ENCODE data around the gene SGPP1.

Gene SGPP1

DNA sequence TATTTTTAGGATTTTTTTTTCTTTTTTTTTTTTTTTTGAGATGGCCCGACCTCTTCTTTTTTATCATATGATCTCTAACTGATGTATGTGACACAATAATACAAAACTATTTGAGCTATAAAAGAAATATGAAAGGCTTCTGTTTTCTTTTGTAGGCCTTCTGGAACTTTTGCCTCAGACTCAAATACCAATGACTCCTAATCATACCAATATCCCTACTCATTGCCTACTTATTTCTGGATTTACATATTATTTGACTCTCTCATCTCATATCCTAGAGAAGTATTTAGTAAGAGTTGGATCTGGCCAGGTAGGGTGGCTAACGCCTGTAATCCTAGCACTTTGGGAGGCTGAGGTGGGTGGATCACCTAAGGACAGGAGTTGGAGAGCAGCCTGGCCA, 73.5 kb downstream of the SGPP1 start:
- CTCF ChIA-PET: interaction anchor here (1.7 kb wide), 1 partner anchor 71 kb away, joined by 4 read pairs; no protein-coding TSS in a partner anchor
- no peak overlapping the region for H3K27ac ChIP-seq (ENCODE audit: extremely low read depth, low read depth, low read length)
- no peaks in the 10 kb centered on the region for H3K4me1 ChIP-seq (ENCODE audit: control insufficient read depth, insufficient read depth, low read length)
- H3K36me3 ChIP-seq (ENCODE audit: control insufficient read depth in 2 of 2, insufficient read depth in 1 of 2, low read length in 2 of 2): no peaks in the 10 kb centered on the region; a peak in 1 of 3 replicates
- H3K9me3 ChIP-seq (ENCODE audit: control insufficient read depth, insufficient read depth, low read depth, low read length): no peaks in the 10 kb centered on the region
- H3K4me3 ChIP-seq (ENCODE audit: low read depth, low read length): no peak overlapping the region
- TF ChIP-seq ZNF223 (tag by site-specific recombination; IDR thresholded peaks at IDR 0.05) (no peak), ZNF623 (tag by site-specific recombination; IDR thresholded peaks at IDR 0.05) (no peak), MZF1 (tag by site-specific recombination; IDR thresholded peaks at IDR 0.05; ENCODE audit: borderline replicate concordance) (no peak)
- POLR2A ChIA-PET: no interaction called here

GRCh38 chr14:63652406-63652805, 75.5 kb downstream of the SGPP1 start:
- no peak overlapping the region for H3K4me3 ChIP-seq (ENCODE audit: low read depth, low read length)
- H3K27ac ChIP-seq (ENCODE audit: extremely low read depth, low read depth, low read length): no peak overlapping the region
- ChIA-PET POLR2A (interaction anchor here (2.8 kb wide), 1 partner anchor 10 kb away, joined by 10 read pairs; the partner anchor contains the start of gene WDR89), CTCF (no interaction called here)
- H3K36me3 ChIP-seq (ENCODE audit: control insufficient read depth in 2 of 2, insufficient read depth in 1 of 2, low read length in 2 of 2): no peaks in the 10 kb centered on the region; a peak in 1 of 3 replicates
- no peaks in the 10 kb centered on the region for H3K9me3 ChIP-seq (ENCODE audit: control insufficient read depth, insufficient read depth, low read depth, low read length)
- TF ChIP-seq ZNF423 (tag by site-specific recombination; IDR thresholded peaks at IDR 0.05): no peak
- TF ChIP-seq, protein P1, sequence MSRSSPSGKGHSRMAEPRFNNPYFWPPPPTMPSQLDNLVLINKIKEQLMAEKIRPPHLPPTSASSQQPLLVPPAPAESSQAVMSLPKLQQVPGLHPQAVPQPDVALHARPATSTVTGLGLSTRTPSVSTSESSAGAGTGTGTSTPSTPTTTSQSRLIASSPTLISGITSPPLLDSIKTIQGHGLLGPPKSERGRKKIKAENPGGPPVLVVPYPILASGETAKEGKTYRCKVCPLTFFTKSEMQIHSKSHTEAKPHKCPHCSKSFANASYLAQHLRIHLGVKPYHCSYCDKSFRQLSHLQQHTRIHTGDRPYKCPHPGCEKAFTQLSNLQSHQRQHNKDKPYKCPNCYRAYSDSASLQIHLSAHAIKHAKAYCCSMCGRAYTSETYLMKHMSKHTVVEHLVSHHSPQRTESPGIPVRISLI (tag by site-specific recombination; IDR thresholded peaks at IDR 0.05): no peak
- no peak for TF ChIP-seq ZNF311 (tag by site-specific recombination; IDR thresholded peaks at IDR 0.05; ENCODE audit: borderline replicate concordance)
- TF ChIP-seq ZNF157 (tag by site-specific recombination; IDR thresholded peaks at IDR 0.05): no peak
- no peak for TF ChIP-seq ZBTB7A (tag by site-specific recombination; IDR thresholded peaks at IDR 0.05; ENCODE audit: low read depth)
- no peak for TF ChIP-seq ZNF146 (tag by site-specific recombination; IDR thresholded peaks at IDR 0.05)
- TF ChIP-seq AEBP2 (tag by site-specific recombination; IDR thresholded peaks at IDR 0.05; ENCODE audit: borderline replicate concordance): no peak
- no peak for TF ChIP-seq ZNF19 (tag by site-specific recombination; IDR thresholded peaks at IDR 0.05; ENCODE audit: low read depth)
- TF ChIP-seq MYNN (tag by site-specific recombination; IDR thresholded peaks at IDR 0.05; ENCODE audit: borderline replicate concordance): no peak
- TF ChIP-seq ZNF843 (tag by site-specific recombination; IDR thresholded peaks at IDR 0.05): no peak
- TF ChIP-seq, protein P2, sequence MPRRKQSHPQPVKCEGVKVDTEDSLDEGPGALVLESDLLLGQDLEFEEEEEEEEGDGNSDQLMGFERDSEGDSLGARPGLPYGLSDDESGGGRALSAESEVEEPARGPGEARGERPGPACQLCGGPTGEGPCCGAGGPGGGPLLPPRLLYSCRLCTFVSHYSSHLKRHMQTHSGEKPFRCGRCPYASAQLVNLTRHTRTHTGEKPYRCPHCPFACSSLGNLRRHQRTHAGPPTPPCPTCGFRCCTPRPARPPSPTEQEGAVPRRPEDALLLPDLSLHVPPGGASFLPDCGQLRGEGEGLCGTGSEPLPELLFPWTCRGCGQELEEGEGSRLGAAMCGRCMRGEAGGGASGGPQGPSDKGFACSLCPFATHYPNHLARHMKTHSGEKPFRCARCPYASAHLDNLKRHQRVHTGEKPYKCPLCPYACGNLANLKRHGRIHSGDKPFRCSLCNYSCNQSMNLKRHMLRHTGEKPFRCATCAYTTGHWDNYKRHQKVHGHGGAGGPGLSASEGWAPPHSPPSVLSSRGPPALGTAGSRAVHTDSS (tag by site-specific recombination; IDR thresholded peaks at IDR 0.05): no peak
- TF ChIP-seq ZNF530 (tag by site-specific recombination; IDR thresholded peaks at IDR 0.05; ENCODE audit: low read depth): no peak
- no peak for TF ChIP-seq MZF1 (tag by site-specific recombination; IDR thresholded peaks at IDR 0.05; ENCODE audit: borderline replicate concordance)
- no peak for TF ChIP-seq SP3 (tag by site-specific recombination; IDR thresholded peaks at IDR 0.05)
- no peak for TF ChIP-seq ZNF138 (tag by site-specific recombination; IDR thresholded peaks at IDR 0.05; ENCODE audit: borderline replicate concordance)
- TF ChIP-seq, protein P3, sequence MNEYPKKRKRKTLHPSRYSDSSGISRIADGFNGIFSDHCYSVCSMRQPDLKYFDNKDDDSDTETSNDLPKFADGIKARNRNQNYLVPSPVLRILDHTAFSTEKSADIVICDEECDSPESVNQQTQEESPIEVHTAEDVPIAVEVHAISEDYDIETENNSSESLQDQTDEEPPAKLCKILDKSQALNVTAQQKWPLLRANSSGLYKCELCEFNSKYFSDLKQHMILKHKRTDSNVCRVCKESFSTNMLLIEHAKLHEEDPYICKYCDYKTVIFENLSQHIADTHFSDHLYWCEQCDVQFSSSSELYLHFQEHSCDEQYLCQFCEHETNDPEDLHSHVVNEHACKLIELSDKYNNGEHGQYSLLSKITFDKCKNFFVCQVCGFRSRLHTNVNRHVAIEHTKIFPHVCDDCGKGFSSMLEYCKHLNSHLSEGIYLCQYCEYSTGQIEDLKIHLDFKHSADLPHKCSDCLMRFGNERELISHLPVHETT (tag by site-specific recombination; IDR thresholded peaks at IDR 0.05): no peak
- H3K4me1 ChIP-seq (ENCODE audit: control insufficient read depth, insufficient read depth, low read length): no peaks in the 10 kb centered on the region

Measured in HEK293 (cell line).